Upper lobe of left lung (tissue), 6 donors: ENCODE results near the gene FMNL2. TPM values are rescaled to one million over a fixed set of nuclear protein-coding genes. Genes with fewer than 3 reads are reported as not detected.

Experiments used
- ATAC-seq, 2 donors: fragments of 200-7000 bp; cut with Tn5 transposase; one replicate each; pipeline ENCODE4 v1.9.1; 2022; ENCODE audit warnings: mild to moderate bottlenecking in 2 of 2, moderate library complexity in 2 of 2; ENCODE audit not compliant: low FRiP score in 2 of 2
- DNase-seq, 2 donors: peaks; one replicate each; pipeline ENCODE4 v3.0.0-alpha.2; 2019 to 2020
- H3K27ac ChIP-seq, 4 donors: fragments of 200-600 bp; sonication (generic); one replicate each; pipeline ENCODE4 v1.5.1; 2016 to 2019
- H3K27me3 ChIP-seq, 4 donors: fragments of 200-600 bp; sonication (generic); one replicate each; pipeline ENCODE4 v1.5.1; 2017 to 2019
- H3K36me3 ChIP-seq, 4 donors: fragments of 200-600 bp; sonication (generic); one replicate each; pipeline ENCODE4 v1.5.1; 2016 to 2019
- H3K4me1 ChIP-seq, 4 donors: fragments of 200-600 bp; sonication (generic); one replicate each; pipeline ENCODE4 v1.5.1; 2018 to 2019
- H3K4me3 ChIP-seq, 4 donors: fragments of 200-600 bp; sonication (generic); one replicate each; pipeline ENCODE4 v1.5.1; 2017 to 2019; ENCODE audit warnings: mild to moderate bottlenecking in 2 of 4, moderate library complexity in 1 of 4
- H3K9me3 ChIP-seq, 4 donors: fragments of 200-600 bp; sonication (generic); one replicate each; pipeline ENCODE4 v1.5.1; 2018 to 2019
- CTCF ChIP-seq, 6 experiments: fragments of 450-650 bp in 4 of 6; fragments of 200-600 bp in 2 of 6; sonication (generic) in 2 of 6; IDR thresholded peaks; one replicate each; pipeline ENCODE4 v1.5.1; 2016 to 2019; ENCODE audit warnings: antibody characterized with exemption in 6 of 6
- EP300 ChIP-seq, 4 donors: sonication (generic); formaldehyde crosslinking; IDR thresholded peaks; one replicate each; pipeline ENCODE4 v1.5.1; 2017; ENCODE audit warnings: antibody characterized with exemption in 4 of 4, control low read depth in 2 of 4
- POLR2A ChIP-seq, 4 donors: fragments of 450-650 bp; IDR thresholded peaks; one replicate each; pipeline ENCODE4 v1.5.1; 2016 to 2017; ENCODE audit warnings: antibody characterized with exemption in 4 of 4, mild to moderate bottlenecking in 2 of 4
- POLR2AphosphoS5 ChIP-seq, 2 donors: sonication (generic); formaldehyde crosslinking; IDR thresholded peaks; one replicate each; pipeline ENCODE4 v1.5.1; 2017; ENCODE audit warnings: antibody characterized with exemption in 2 of 2
- WGBS, 2 donors: methylation state at CpG; one replicate each; pipeline ENCODE4 v1.1.5; 2017 to 2018; 5-methylcytosine and 5-hydroxymethylcytosine counted together
- total RNA-seq, 6 donors: library from RNA; depleted of rRNA in 4 of 6; stranded (reverse); fragments of >200 nt in 4 of 6; gene quantifications; one replicate each; pipeline versions ENCODE4 v1.1.0 to v1.2.1, GENCODE V29; 2016 to 2021
- donor health status: DM: no; HTN: no; CAD: no; lungs with moderate emphysema.
- donor health status: DM: no; HTN: yes; CAD: no; lungs with severe emphysema.

The FMNL2 gene
- total RNA-seq, 6 donors from 2014 or later: 49.9 to 160 (median 66.9) TPM

DNA sequence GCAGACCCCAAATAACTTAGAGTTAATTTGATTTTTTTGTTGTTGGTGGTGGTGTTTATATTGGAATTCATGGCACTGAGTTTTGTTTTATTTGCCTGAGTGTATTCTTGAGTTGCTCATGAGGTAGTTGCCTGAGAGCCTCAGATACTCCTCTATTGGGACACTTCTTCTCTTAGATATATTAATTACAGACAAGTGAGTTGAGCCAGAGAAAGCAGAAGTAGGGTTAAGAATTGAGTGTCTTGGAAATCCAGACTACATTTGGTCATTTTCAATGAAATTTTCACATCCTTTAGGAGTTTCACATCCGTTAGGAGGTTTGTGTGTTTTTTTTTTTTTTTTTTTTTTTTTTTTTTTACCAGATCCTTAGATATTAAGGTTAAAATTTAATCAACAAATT, 29.0 kb downstream of the FMNL2 start:
- Histone ChIP-seq H3K27ac (no peak overlapping the region), H3K9me3 (no peaks in the 10 kb centered on the region), H3K4me1 (peaks cover 0 to 5% (median 1%) of the 10 kb centered on the region in 4 donors), H3K4me3 (no peak overlapping the region), H3K36me3 (no peaks in the 10 kb centered on the region), H3K27me3 (no peaks in the 10 kb centered on the region)
- WGBS, 2 donors: 88 to 94% methylated on average over 1 of the region's 1 CpG
- no peak for DNase-seq
- TF ChIP-seq CTCF (IDR thresholded peaks at IDR 0.05): no peak
- no peak for TF ChIP-seq POLR2AphosphoS5 (IDR thresholded peaks at IDR 0.05)
- TF ChIP-seq POLR2A (IDR thresholded peaks at IDR 0.05): no peak
- TF ChIP-seq EP300 (IDR thresholded peaks at IDR 0.05): no peak
- ATAC-seq: no peak

GRCh38 chr2:152367547-152368390, 32.8 kb downstream of the FMNL2 start:
- H3K36me3 ChIP-seq: no peaks in the 10 kb centered on the region
- H3K4me1 ChIP-seq: peaks cover 4 to 14% (median 9%) of the 10 kb centered on the region in 4 donors
- no peaks in the 10 kb centered on the region for H3K27me3 ChIP-seq
- no peak overlapping the region for H3K4me3 ChIP-seq
- WGBS, 2 donors: 85 to 90% methylated on average over 9 of the region's 9 CpGs
- no peak overlapping the region for H3K27ac ChIP-seq
- H3K9me3 ChIP-seq: no peaks in the 10 kb centered on the region
- TF ChIP-seq POLR2AphosphoS5 (IDR thresholded peaks at IDR 0.05) (no peak), EP300 (IDR thresholded peaks at IDR 0.05) (no peak), POLR2A (IDR thresholded peaks at IDR 0.05) (no peak), CTCF (IDR thresholded peaks at IDR 0.05) (no peak)
- no peak for ATAC-seq
- no peak for DNase-seq

- Histone ChIP-seq H3K27me3 (no peaks in the 10 kb centered on the region), H3K27ac (no peak overlapping the region), H3K36me3 (no peaks in the 10 kb centered on the region), H3K9me3 (no peaks in the 10 kb centered on the region), H3K4me3 (no peak overlapping the region), H3K4me1 (peaks cover 4 to 14% (median 9%) of the 10 kb centered on the region in 4 donors)
- WGBS, 2 donors: 84 to 94% methylated on average over 5 of the region's 5 CpGs
- ATAC-seq: no peak
- TF ChIP-seq CTCF (IDR thresholded peaks at IDR 0.05) (no peak), POLR2A (IDR thresholded peaks at IDR 0.05) (no peak), EP300 (IDR thresholded peaks at IDR 0.05) (no peak), POLR2AphosphoS5 (IDR thresholded peaks at IDR 0.05) (no peak)
- no peak for DNase-seq
These were observed 34.3 kb downstream of the FMNL2 start for GRCh38 chr2:152369176-152369860.

DNA sequence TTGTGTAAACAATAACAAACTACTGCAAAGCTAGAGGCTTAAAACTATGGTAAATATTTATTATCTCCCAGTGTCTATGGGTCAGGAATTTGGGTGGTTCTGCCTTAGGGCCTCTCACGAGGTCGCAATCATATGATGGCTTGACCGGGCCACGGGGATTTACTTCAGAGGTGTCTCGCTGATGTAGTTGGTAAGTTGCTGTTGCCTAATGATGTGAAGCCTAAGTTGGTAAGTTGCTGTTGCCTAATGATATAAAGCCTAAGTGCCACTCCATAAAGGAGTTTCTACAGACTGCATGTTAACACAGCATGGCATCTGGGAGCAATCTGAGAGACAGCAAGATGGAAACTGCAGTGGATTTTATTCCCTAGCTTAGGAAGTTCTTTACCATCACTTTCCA, 35.8 kb downstream of the FMNL2 start:
- ATAC-seq: no peak
- Histone ChIP-seq H3K4me3 (no peak overlapping the region), H3K4me1 (peaks cover 4 to 14% (median 9%) of the 10 kb centered on the region in 4 donors), H3K9me3 (no peaks in the 10 kb centered on the region), H3K27me3 (no peaks in the 10 kb centered on the region), H3K36me3 (no peaks in the 10 kb centered on the region), H3K27ac (no peak overlapping the region)
- TF ChIP-seq CTCF (IDR thresholded peaks at IDR 0.05): no peak
- no peak for TF ChIP-seq EP300 (IDR thresholded peaks at IDR 0.05)
- no peak for TF ChIP-seq POLR2AphosphoS5 (IDR thresholded peaks at IDR 0.05)
- no peak for TF ChIP-seq POLR2A (IDR thresholded peaks at IDR 0.05)
- no peak for DNase-seq
- WGBS, 2 donors: 86 to 95% methylated on average over 3 to 5 of the region's 5 CpGs
